ENCODE results near the gene EEA1.

DNA sequence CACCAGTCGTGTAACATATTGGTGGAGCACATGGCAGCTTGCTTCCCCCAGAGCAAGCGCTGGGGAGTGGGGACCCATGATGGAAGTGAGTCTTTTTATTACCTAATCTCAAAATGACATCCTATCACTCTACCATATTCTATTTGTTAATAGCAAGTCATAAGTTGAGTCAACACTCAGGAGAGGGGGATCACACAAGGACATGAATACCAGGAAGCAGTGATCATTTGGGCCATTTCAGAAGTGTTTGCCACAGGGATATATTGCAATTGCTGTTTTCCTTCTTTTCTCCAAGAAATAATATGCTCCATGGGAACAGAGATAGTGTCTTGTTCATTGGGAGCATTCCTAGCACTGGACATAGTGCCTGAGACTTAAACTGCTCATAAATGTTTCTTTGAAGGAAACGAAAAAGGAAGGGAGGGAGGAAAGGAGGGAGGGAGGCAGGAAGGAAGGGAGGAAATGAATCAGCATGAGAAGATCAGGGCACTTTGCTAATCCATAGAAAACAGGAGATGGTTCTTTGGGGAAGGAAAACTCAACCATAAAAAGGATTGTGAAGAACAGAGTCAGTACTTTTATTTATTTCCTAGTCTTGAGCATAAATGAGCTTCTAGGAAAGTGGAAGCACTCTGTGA is 39.2 kb upstream of the EEA1 start:
- TF ChIP-seq CTCF (conservative IDR thresholded peaks at IDR 0.05; ENCODE audit: low read length): no peak
- TF ChIP-seq EZH2phosphoT487 (IDR thresholded peaks at IDR 0.05; ENCODE audit: borderline replicate concordance, low read depth, low read length): no peak
